NOMO-1 (cell line): ENCODE measurements around the gene EEPD1.
A peak's percentile ranks its signal among the peaks of the same experiment; 100 is the strongest.
"Not testable (repeated sequence)": the region's sequence is repeated elsewhere in the genome, so short reads cannot be mapped to it uniquely, and the experiment has no call there.

ENCODE experiments used
- DNase-seq, 2 experiments: peaks; one replicate each; lab custom pipeline; 2025; ENCODE audit not compliant: unreplicated experiment in 2 of 2; lab: John Stamatoyannopoulos, UW

EEPD1 gene

DNA sequence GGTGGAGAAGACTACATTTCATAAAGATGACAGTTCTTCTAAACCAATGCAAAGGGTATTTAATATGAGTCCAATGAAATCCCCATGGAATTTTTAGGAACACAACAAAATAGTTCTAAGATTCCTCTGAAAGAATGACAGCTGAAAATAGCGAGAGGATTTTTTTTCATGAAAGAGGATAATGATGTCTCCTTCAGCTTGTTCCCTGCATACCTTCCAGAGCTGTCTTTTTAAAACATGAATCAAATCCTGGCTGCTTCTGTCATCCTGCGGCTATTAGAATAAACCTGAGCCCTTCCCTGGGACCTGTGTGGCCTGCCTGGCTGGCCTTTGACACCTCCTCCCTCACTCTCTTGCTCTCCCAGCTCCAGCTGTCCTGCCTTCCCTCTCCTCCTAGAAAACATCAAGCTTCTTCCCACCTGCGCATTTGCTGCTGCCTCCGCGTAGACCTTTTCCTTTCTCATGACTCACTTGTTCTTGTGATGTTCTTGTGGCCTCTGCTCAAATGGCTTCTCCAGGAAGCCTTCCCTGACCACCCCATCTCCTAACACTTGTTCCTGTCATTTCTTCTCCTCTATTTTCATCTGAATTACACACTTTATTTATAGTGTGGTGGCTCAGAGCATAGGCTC lies 57.4 kb downstream of the EEPD1 start:
- DNase-seq: no peak

DNA sequence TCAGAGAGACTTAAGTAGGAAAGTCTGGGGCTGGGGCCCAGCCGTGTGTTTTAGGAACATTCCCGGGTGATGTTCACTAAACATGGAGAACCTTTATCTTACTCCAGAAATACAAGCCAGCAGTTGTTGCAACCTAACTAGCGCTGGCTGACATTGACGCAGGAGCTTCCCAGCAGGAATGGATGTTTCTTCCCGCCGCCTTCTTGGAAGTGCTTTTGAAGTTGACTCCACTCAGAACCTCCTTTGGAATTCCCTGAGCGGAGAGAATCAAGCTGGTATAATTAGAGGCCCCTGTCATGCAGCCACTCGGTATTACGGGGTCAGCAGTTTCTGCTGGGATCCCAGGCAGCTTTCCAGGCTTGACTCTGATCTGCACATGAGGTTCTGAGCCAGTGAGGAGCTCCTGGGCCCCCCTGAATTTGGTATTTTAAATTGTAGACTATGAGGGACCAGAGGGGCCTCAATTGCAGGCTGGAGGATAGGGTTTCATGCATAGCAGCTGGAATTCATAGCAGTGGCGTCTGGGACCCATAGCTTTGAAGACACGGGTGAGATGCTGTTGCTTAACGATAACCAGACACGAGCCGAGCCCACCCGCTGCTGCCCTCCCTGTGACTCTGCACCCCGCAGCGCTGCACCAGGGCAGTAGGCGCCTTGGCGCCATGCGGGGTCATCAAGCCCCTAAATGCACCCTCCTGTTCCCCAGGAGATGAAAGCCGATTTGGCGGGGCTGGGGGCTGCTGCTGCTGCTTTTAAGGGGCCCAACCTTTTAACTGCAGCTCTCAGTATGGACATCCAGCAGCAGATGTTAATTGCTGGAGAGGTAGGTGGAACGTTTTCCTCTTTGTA lies 61.8 kb downstream of the EEPD1 start:
- no peak for DNase-seq

DNA sequence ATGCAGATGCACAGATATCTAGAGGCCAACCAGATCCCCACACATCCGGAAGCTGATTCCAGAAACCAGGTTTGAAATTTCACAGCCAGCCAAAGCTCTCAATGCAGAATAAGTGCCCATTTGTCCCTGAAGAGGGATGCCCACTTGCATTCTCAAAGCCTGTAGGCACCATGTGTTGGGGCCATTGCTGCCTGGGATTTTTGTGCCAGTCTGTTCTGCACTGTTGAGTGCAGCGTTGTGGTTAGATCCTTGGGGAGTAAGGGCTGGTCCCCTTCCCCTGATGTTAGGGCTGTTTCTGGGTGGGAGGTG lies 62.4 kb downstream of the EEPD1 start:
- DNase-seq: no peak

DNA sequence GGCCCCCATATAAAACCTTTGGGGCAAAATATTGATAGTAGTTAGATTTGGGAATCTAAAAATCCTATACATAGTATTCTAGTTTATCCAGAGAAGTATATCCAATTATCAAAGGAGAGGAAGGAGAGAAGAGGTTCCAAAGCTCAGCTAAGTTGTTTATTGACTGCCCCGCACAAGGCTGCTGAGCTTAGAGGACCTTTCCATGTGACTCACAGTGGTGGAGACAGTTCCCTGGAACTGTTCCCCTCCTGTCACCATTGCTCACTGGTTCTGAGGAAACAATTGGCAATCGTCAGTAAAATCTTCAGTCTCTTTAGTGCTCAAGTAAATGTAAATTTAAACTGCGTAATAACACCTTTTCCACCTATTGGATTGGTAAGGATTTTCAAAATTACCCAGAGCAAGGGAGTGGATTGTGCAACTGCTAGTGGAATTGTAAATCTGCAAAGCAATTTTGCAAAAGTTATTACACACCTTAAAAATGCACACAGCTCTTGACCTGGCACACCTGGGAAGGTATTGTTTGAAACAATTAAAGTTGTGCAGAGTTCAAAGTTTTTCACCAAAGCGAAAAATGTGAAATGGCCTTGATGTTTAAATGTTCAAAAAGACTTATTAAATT lies 63.1 kb downstream of the EEPD1 start:
- DNase-seq: no peak

DNA sequence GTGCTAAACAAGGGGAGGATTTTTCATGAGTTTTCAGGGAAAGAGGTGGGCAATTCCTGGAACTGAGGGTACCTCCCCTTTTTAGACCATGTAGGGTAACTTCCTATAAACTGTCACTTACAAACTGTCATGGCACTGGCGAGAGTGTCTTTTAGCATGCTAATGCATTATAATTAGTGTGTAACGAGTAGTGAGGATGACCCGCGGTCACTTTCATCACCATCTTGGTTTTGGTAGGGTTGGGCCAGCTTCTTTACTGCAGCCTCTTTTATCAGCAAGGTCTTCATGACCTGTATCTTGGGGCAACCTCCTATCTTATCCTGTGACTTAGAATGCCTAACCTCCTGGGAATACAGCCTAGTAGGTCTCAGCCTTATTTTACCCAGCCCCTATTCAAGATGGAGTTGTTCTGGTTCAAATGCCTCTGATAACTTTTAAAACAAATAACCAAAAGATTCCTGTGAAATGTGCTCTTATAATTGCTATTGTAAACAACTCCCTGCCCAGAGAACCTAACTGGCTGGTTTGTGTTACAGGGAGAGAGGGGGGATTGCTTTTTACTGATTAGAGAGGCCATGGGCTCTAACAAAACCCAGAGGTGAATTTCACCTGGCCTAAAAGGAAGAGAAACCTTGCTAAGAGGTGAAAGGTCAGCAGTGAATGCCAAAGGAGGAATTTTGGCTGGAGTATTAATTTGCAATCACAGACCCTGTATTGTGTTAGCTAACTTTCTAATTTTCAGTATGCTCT lies 64.3 kb downstream of the EEPD1 start:
- no peak for DNase-seq

DNA sequence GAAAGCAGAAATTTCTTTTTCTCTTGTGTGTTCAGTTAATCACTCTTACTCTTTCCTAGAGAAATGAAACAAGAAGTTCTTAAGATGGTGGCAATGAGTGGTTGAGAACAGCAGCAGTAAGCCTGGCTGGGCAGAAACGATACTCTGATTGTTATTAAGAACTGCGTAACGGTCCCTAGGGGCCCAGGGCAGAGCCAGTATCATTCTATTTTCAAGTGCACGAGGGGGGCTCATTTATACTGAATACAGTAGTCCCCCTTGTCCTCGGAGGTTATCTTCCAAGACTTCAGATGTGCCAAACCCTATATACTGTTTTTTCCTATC lies 64.9 kb downstream of the EEPD1 start:
- DNase-seq: peak in 1 of 2 experiments; percentile 20

DNA sequence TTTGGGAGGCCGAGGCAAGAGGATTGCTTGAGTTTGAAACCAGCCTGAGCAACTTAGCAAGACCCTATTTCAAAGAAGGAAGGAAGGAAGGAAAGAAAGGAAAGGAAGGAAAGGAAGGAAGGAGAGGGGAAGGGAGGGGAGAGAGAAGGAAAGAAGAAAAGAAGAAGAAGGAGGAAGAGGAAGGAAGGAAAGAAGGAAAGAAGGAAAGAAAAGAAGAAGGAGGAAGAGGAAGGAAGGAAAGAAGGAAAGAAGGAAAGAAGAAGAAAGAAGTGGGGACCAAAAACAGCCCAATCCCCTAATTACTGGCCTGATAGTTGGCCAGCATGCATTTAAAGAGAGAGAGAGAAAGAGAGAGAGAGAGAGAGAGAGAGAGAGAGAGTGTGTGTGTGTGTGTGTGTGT lies 66.4 kb downstream of the EEPD1 start:
- DNase-seq: no peak

DNA sequence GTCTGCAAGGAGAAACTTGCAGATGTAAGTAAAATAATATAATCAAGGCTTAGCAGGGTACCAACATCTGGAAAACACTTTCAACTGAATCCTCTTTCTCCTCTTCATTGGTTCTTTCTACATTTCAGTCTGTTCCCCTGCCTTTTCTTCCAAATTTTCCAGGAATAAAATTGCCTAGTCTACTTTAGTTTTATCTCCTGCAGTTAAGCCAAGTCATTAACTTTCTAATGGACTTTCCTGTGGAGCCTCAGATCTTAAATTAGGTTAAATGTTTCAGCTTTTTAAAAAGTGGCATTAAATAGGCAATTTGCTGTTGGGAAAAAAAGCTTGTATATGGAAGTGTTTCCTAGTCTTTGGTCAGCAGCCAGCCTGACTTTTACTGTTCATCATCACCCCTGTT lies 70.8 kb downstream of the EEPD1 start:
- no peak for DNase-seq

DNA sequence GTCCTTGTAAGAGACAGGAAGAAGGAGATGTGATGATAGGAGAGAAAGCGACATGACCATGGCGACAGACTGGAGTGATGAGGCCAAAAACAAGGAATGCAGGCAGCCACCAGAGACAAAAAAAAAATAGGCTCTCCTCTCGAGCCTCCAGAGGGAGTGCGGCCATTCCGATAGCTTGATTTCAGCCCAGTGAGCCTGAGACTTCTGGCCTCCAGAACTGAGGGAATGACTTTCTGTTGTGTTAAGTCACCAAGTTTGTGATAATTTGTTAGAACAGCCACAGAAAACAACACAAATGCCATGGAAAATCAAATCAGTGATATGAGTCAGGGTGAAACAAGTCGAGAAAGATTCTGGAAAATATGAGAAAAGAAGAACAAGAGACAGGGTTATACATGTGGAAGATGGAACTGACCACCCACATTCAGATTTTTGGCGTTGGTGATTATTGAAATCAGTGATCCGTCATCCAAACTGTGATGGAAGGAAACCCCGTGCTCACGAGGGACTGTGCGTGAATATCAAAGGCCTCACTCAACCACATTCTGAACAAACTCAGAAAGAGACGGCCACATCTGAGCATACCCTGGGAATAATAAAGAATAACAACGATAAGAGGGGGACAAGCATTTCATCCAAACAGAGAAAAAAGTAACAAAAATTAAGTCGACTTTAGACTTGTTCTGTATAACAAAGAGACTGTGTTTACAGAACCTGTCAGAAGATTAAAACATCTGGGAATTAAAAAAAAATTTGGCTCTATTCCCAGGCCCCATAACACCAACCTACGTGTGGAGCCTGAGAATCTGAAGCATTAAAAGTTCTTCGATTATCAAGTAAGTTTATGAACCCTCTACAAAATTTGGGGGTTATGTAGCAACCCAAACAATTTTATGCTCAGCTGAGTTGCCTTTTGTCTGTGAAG lies 72.1 kb downstream of the EEPD1 start:
- no peak for DNase-seq

DNA sequence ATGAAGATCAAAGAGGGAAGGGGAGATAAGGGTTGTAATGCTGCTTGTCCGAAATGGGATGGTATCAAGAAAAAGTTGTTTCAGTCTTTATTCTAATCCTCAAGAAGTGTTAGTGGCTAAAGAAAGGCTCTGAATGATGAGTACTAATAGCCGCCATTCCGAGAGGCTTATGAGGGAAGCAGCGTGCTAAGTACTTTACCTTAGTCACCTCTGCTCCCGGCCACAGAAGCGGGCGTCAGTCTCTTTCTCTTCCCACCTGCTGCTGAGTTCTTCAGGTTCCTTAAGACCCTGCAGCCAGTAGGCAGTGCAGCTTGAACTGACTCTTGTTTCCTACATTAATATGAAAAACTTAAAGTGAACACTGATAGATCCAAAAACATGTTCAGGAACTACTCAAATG lies 73.1 kb downstream of the EEPD1 start:
- DNase-seq: no peak

DNA sequence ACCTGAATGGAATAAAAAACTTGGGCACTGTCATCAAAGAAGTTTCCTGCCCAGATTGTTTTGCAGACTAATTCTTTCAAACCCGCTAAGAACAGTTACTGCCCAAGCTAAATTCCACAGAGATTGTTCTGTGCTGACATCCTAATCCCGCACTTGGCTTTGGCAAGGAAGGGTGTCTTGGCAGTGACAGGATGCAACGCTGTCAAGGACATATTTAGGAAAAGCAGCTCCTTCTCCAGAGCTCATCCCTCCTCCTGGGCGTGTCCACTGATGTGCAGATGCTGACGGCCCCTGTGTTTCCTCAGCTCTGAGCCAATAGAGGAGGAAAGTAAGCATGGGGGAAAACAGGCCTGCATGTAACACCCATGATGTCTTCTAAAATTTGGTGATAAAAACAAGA lies 74.2 kb downstream of the EEPD1 start:
- DNase-seq: no peak

DNA sequence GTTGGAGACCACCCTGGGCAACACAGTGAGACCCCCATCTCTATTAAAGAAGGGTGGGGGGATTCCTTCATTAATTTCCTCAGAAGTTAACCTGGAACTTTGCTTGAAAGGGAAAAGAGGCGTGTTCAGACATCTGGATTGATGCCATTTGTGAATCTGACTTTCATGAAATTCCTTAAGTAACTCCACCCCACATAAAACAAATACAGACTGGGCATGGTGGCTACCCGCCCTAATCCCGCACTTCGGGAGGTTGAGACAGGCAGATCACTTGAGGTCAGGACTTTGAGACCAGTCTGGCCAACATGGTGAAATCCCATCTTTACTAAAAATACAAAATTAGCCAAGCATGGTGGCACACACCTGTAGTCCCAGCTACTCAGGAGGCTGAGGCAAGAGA lies 75.0 kb downstream of the EEPD1 start:
- DNase-seq: no peak

DNA sequence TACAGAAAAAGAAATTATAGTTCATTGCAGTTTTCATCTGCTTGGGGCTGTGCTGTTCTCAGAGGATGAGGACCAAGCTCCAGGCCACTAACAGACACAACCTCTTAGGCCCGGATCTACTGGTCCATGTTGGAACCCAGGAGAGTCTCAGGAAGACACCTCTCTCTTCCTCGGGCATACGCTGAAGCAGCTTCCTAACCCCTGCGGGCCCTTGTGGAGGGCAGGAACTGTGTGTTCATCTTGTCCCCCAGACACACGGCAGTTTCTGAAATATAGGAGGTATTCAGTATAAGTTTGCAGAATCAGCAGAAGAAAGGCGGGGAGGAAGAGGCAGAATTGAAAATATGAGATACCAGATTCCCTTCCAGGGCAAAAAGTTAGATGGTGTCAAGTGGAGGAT lies 78.4 kb downstream of the EEPD1 start:
- DNase-seq: no peak

DNA sequence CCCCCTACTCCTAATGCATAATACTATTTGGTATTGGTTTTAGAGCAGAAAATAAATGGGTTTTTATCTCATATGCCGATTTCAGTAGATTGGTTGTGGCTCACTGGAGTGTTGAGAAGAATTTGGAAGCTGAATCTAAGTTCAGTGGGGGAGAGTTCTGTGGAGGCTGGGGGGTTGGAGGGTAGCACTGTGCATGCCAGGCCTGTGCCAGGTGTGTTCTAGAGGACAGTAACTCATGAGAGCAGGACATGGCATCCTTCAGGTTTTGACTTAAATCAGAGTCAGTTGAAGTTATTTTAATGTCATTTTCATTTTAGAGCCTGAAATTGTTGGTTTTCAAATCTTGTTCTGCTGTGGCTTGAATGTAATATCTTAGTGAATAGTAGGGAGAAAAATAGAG lies 79.5 kb downstream of the EEPD1 start:
- DNase-seq: no peak

DNA sequence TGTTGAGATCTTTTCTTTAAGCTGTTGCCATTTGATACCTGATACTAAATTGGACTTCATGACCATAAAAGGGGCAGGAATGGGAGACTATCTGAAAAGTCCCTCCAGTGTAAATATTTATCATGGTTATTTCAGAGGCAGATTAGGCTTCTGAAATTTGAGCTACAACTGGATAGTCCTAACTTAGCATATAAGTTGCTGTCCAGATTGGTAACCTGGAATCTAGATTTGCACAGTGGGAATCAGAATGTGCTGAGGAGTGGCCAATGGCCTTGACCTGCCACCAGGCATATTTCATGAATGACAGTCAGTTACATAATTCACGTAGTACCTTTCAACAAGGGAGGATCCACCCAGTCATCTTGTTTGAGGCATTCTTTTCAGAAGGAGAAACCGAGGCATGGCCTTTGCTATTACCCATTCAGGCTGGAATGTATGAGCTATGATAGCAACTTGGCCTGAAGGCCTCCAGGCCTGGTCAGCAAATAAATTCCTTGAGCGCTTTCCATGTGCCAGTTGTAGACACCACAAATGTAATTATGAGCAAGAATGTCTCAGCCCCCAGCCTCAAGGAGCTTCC lies 80.0 kb downstream of the EEPD1 start:
- DNase-seq: no peak

DNA sequence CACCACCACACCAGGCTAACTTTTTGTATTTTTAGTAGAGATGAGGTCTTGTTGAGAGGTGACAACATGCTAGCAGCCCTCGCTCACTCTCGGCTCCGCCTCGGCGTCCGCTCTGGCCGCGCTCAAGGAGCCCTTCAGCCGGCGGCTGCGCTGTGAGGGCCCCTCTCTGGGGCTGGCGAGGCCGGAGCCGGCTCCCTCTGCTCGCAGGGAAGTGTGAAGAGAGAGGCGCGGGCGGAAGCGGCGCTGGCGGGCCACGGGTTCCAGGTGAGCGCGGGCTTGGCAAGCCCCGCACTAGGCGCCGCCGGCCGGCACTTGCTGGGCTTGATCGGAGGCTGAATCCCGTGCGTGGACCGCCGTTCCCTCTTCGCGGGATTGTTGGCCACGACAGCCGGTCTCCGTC lies 83.0 kb downstream of the EEPD1 start:
- DNase-seq: no peak

DNA sequence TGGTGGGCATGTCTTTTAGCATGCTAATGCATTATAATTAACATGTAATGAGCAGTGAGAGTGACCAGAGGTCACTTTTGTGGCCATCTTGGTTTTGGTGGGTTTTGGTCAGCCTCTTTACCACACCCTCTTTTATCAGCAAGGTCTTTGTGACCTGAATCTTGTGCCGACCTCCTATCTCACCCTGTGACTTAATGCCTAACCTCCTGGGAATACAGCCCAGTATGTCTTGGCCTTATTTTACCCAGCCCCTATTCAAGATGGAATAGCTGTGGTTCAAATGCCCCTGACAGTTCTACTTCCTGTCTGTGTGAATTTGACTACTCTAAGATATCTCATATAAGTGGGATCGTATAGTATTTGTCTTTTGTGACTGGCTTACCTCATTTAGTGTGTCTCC lies 85.1 kb downstream of the EEPD1 start:
- DNase-seq: no peak

DNA sequence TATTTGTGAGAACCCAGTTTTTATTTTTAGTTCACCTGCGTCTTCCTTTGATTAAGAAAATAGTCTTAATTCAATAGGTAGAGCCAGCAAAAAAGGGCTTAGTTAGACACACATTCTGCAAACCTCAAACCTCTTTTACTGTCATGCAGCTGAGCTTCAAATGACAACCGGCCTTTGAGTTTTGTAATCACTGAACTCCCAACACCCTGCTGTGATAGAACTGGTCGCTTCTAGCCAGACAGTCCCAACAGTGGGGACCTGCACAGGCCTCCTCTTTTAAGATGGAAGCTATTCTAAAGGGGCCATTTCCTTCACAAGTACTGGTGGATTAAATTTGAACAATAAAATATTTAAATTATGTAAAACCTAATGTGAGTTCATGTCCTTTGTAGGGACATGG lies 90.3 kb downstream of the EEPD1 start:
- not testable (repeated sequence) for DNase-seq

DNA sequence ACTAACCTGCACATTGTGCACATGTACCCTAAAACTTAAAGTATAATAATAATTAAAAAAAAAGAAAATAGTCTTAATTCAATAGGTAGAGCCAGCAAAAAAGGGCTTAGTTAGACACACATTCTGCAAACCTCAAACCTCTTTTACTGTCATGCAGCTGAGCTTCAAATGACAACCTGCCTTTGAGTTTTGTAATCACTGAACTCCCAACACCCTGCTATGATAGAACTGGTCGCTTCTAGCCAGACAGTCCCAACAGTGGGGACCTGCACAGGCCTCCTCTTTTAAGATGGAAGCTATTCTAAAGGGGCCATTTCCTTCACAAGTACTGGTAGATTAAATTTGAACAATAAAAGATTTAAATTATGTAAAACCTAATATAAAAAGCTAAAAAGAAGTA lies 90.9 kb downstream of the EEPD1 start:
- DNase-seq: not testable (repeated sequence)

DNA sequence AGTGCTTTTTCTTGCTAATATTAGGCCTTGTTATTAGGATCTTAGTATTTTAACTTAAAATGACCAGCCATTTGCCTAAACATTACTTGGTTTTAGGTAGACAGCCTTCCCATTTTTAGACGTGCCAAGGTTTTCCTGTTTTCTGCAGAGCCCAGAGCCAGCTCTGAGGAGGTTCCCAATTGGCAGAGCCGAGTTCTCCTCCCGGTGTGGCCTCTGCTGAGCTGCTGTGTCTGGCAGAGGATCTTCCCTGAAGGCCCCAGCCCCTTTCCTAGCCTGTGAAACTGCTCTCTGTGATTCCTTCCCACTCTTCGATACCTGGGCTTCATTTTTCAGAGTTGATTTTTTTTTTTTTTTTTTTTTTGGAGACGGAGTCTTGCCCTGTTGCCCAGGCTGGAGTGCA lies 91.4 kb downstream of the EEPD1 start:
- no peak for DNase-seq
